AG09309 (cell line): Measurements from ENCODE around the gene ANAPC5.

Experiments
- DNase-seq: peaks from one replicate; pipeline ENCODE4 v3.0.0-alpha.2; 2010; ENCODE audit warnings: low read depth
- H3K4me3 ChIP-seq: 2 replicates; pipeline ENCODE4 v1.5.1; 2011; ENCODE audit warnings: mild to moderate bottlenecking, low read depth, low read length, moderate library complexity; ENCODE audit not compliant: control insufficient read depth
- TF ChIP-seq, protein P1 (sequence below): IDR thresholded peaks from 2 replicates; pipeline ENCODE4 v1.5.1; 2011; ENCODE audit warnings: mild to moderate bottlenecking, low read depth, low read length, inconsistent platforms; ENCODE audit not compliant: insufficient read depth, control insufficient read depth; ENCODE audit errors: missing control alignments

The ANAPC5 gene

GRCh38 chr12:121351820-121352681 is at the start of gene ANAPC5:
TSS of gene ANAPC5 (minus strand) at chr12:121352411. CDS start at chr12:121352340, 71 bp downstream.
- peak; percentile 97 for DNase-seq
- peak within 1 kb of the TSS; percentile 62 for H3K4me3 ChIP-seq
- TF ChIP-seq, protein P1, sequence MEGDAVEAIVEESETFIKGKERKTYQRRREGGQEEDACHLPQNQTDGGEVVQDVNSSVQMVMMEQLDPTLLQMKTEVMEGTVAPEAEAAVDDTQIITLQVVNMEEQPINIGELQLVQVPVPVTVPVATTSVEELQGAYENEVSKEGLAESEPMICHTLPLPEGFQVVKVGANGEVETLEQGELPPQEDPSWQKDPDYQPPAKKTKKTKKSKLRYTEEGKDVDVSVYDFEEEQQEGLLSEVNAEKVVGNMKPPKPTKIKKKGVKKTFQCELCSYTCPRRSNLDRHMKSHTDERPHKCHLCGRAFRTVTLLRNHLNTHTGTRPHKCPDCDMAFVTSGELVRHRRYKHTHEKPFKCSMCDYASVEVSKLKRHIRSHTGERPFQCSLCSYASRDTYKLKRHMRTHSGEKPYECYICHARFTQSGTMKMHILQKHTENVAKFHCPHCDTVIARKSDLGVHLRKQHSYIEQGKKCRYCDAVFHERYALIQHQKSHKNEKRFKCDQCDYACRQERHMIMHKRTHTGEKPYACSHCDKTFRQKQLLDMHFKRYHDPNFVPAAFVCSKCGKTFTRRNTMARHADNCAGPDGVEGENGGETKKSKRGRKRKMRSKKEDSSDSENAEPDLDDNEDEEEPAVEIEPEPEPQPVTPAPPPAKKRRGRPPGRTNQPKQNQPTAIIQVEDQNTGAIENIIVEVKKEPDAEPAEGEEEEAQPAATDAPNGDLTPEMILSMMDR = no peak

GRCh38 chr12:121400332-121401139 is 48.3 kb upstream of the ANAPC5 start:
- peak overlapping the region; percentile 88 for H3K4me3 ChIP-seq
- TF ChIP-seq, protein P1 = no peak
- DNase-seq = no peak

DNA sequence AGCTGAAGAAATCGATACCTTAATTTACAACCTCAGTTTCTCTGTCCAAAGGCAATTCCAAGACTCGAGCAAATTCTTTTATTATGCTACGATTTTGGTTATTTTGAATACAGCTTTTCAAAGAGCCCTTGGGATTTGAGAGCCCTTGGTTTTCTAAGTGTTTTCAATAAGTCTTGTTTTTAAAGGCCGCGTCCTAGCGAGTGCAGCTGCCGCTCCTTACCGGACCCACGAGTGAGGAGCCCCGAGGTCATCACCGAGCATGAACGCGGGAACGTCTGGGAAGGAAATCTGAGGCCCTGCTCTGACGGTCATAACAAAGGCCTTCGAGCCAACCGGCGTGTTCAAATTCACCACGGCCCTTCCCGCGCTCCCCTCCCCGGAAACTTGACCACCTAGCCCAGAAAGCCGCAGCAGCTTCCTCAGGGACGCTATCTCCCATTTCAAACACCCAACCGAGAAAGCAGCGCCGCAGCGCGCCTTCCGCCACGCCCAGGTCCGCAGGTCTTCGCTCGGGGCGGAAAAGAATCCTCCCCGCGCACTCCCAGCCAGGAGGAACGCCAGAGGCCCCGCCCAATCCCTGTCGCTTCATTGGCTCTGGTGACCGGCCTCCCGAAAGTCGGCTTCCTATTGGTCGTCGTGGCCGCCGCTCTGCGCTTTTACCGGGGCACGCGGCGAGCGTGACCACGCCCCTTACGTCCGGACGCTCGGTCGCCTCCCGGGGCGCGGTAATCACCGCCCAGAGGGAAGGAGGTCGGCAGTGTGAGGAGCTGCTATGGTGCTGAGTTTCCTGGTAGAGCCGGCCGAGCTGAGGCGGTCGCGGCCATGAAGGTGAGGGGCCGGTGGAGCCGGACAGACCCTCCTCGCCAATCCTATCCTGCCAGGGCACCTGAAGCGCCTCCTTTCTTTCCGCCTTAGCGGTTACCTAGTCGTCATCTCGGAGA is 47.5 kb upstream of the ANAPC5 start, which contains the start of gene RNF34:
Gene RNF34, plus strand, starts transcription at position 728 of the 941 bp plus-strand sequence. Its CDS starts 95 bp downstream, at position 823.
- H3K4me3 ChIP-seq = peak within 1 kb of the TSS; percentile 88
- TF ChIP-seq, protein P1 = no peak
- peak; percentile 85 for DNase-seq

- no peak overlapping the region for H3K4me3 ChIP-seq
- no peak for DNase-seq
- TF ChIP-seq, protein P1 = no peak
Observed at GRCh38 chr12:121398355-121398754, 46.1 kb upstream of the ANAPC5 start.

GRCh38 chr12:121397521-121397920 is 45.3 kb upstream of the ANAPC5 start:
- TF ChIP-seq, protein P1 = no peak
- DNase-seq = no peak
- no peak overlapping the region for H3K4me3 ChIP-seq

- TF ChIP-seq, protein P1 = no peak
- no peak overlapping the region for H3K4me3 ChIP-seq
- no peak for DNase-seq
Observed at GRCh38 chr12:121392325-121392716, 40.1 kb upstream of the ANAPC5 start.
